ENCODE data around the gene DNAJC5G. TPM values are rescaled to one million over a fixed set of nuclear protein-coding genes. Genes with fewer than 3 reads are reported as not detected.

Gene DNAJC5G
- total and polyA plus RNA-seq, 9 of the 15 experiments (the other 6 are each of a cell fraction or from before 2014, with no cell fraction given): not detected

DNA sequence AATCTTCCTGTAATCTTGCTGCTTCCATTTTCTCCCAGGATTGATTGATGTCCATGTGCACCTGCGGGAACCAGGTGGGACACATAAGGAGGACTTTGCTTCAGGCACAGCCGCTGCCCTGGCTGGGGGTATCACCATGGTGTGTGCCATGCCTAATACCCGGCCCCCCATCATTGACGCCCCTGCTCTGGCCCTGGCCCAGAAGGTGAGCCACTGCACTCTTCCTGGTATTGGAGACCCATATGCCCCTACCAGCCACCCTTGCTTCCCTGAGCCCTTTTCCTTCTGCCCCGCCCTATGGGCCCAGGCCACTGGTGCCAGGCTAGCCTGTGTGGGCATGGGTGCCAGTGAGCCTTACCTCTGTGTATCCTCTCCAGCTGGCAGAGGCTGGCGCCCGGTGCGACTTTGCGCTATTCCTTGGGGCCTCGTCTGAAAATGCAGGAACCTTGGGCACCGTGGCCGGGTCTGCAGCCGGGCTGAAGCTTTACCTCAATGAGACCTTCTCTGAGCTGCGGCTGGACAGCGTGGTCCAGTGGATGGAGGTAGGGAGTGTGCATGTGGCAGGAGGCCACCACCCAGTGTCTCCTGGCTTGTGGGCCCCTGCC lies 37.8 kb upstream of the DNAJC5G start:
- Histone ChIP-seq H3K27me3 (ENCODE audit: control insufficient read depth in 2 of 2, insufficient read depth in 2 of 2, low read length in 2 of 2) (no peaks in the 10 kb centered on the region), H2AFZ (ENCODE audit: low read depth, low read length) (no peak overlapping the region), H3K36me3 (ENCODE audit: control insufficient read depth, insufficient read depth, low read length) (peaks cover 98% of the 10 kb centered on the region), H3K4me2 (ENCODE audit: insufficient read depth, low read length) (no peak overlapping the region), H3K9me3 (replicated peaks; ENCODE audit: control insufficient read depth, insufficient read depth, low read depth, low read length) (no peaks in the 10 kb centered on the region), H3K9me1 (ENCODE audit: control insufficient read depth, insufficient read depth, low read length) (no peaks in the 10 kb centered on the region), H3K4me1 (replicated peaks in 1 of 2; ENCODE audit: control insufficient read depth in 2 of 2, insufficient read depth in 2 of 2, low read length in 2 of 2) (peaks cover 0 to 3% of the 10 kb centered on the region in 2 experiments; a peak in 1 of 5 replicates), H3K4me3 (no peak overlapping the region), H4K20me1 (replicated peaks; ENCODE audit: control insufficient read depth, insufficient read depth, low read length) (no peaks in the 10 kb centered on the region), H3K27ac (ENCODE audit: extremely low read depth, low read depth, low read length) (no peak overlapping the region), H3K79me2 (ENCODE audit: control insufficient read depth, insufficient read depth, low read length) (no peaks in the 10 kb centered on the region), H3K9ac (ENCODE audit: insufficient read depth in 1 of 2, low read depth in 2 of 2, low read length in 2 of 2) (peak overlapping the region in 1 of 2 experiments; percentile 31; a peak in 2 of 4 replicates)
- in situ Hi-C loops (cut with MboI) (loop anchor here (5.0 kb wide), 1 partner anchor 50 kb away; no protein-coding TSS in a partner anchor), intact Hi-C loops (cut with micrococcal nuclease) (no loop called here)
- no TSS peak for BruUV-seq (replicated peaks)
- WGBS (ENCODE audit: insufficient coverage, low coverage, missing lambda C conversion rate): 96% methylated on average over 13 of the region's 15 CpGs
- CTCF ChIA-PET (ENCODE audit: low intra/inter-chr PET ratio): no interaction called here
- DNase-seq (ENCODE audit: extremely low read depth in 1 of 4, low spot score in 3 of 4) (no peak), ATAC-seq (no peak), FAIRE-seq (no peak)
- POLR2A ChIA-PET: no interaction called here
- no peak for TF ChIP-seq CXXC5 (CRISPR knock-in tag; IDR thresholded peaks at IDR 0.05)
- TF ChIP-seq, protein P1, sequence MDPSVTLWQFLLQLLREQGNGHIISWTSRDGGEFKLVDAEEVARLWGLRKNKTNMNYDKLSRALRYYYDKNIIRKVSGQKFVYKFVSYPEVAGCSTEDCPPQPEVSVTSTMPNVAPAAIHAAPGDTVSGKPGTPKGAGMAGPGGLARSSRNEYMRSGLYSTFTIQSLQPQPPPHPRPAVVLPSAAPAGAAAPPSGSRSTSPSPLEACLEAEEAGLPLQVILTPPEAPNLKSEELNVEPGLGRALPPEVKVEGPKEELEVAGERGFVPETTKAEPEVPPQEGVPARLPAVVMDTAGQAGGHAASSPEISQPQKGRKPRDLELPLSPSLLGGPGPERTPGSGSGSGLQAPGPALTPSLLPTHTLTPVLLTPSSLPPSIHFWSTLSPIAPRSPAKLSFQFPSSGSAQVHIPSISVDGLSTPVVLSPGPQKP (CRISPR knock-in tag; IDR thresholded peaks at IDR 0.05): no peak
- TF ChIP-seq POLR2G (IDR thresholded peaks at IDR 0.05; ENCODE audit: low read depth, low read length): peak; percentile 53; the same call in 1 of the 2 replicates
- peak; percentile 45; the same call in 1 of the 2 replicates for TF ChIP-seq RBFOX2 (IDR thresholded peaks at IDR 0.05; ENCODE audit: low read depth, low read length)

Data from K562 (cell line).